GM23248 (cell line): Measurements from ENCODE around the gene APBA1.

Source experiments
- EZH2 ChIP-seq: fragments of 200-600 bp; sonication (generic); IDR thresholded peaks from 2 replicates; pipeline ENCODE4 v1.6.1; 2018; ENCODE audit warnings: antibody characterized with exemption, mild to moderate bottlenecking; ENCODE audit not compliant: insufficient read depth, poor library complexity, severe bottlenecking
- EZH2phosphoT487 ChIP-seq: fragments of 200-600 bp; sonication (generic); IDR thresholded peaks from 2 replicates; pipeline ENCODE4 v1.6.1; 2018; ENCODE audit warnings: antibody characterized with exemption, moderate library complexity, mild to moderate bottlenecking, low read depth; ENCODE audit not compliant: insufficient read depth

DNA sequence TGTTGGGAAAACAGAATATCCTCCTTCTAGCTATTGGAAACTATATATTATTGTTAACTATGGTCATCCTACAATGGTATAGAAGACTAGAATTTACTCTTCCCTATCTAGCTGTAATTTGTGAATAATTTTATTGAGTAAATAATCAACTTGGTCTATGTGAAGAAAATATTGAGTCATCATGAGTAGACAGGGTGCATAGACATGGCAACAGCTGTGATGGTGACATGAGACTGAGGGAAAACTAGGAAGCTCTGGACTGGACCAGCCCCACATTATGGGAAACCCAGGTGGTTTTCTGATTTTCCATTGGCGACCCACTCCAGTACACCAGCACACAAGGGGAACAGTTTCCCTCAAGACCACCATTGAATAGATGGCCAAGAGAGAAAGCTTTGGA, 95.0 kb downstream of the APBA1 start:
- TF ChIP-seq EZH2phosphoT487 (no peak), EZH2 (no peak)
